Spinal cord (tissue), 10 donors: Measurements from ENCODE around the gene CCDC60. TPM values are rescaled to one million over a fixed set of nuclear protein-coding genes. Genes with fewer than 3 reads are reported as not detected.
"Not testable (repeated sequence)": the region's sequence is repeated elsewhere in the genome, so short reads cannot be mapped to it uniquely, and the experiment has no call there.

Source experiments
- DNase-seq, 6 donors: peaks; one replicate each; pipeline versions ENCODE4 v3.0.0 to v3.0.0-alpha.2; 2013 to 2015; ENCODE audit warnings: low spot score in 6 of 6, low read depth in 4 of 6
- H3K27ac ChIP-seq: one replicate; pipeline ENCODE4 v1.5.1; 2013; ENCODE audit warnings: low read depth, low read length, control low read depth
- H3K27me3 ChIP-seq: one replicate; pipeline ENCODE4 v1.6.1; 2013; ENCODE audit warnings: low read length; ENCODE audit not compliant: control insufficient read depth, insufficient read depth
- H3K36me3 ChIP-seq: one replicate; pipeline ENCODE4 v1.6.1; 2013; ENCODE audit warnings: low read length; ENCODE audit not compliant: control insufficient read depth, insufficient read depth
- H3K4me1 ChIP-seq: one replicate; pipeline ENCODE4 v1.6.1; 2013; ENCODE audit warnings: low read length; ENCODE audit not compliant: control insufficient read depth, insufficient read depth
- H3K4me3 ChIP-seq: one replicate; pipeline ENCODE4 v1.5.1; 2013; ENCODE audit warnings: low read depth, low read length, control low read depth
- H3K9me3 ChIP-seq: one replicate; pipeline ENCODE4 v1.6.1; 2013; ENCODE audit warnings: low read length; ENCODE audit not compliant: control insufficient read depth, insufficient read depth
- WGBS: methylation state at CpG from one replicate; pipeline ENCODE4 v1.1.5; 2013; ENCODE audit warnings: missing lambda C conversion rate; ENCODE audit not compliant: insufficient coverage; 5-methylcytosine and 5-hydroxymethylcytosine counted together
- polyA plus RNA-seq, 2 donors: library from polyadenylated mRNA; unstranded; fragments of 120-200 nt; gene quantifications; one replicate each; pipeline ENCODE4 v1.2.1, GENCODE V29; 2013; ENCODE audit not compliant: insufficient read length in 2 of 2
- total RNA-seq, 2 donors: library from RNA; depleted of rRNA in 1 of 2; stranded (reverse); fragments of 120-200 nt in 1 of 2; fragments of >200 nt in 1 of 2; gene quantifications; one replicate each; pipeline versions ENCODE4 v1.2.3 to v1.2.4, GENCODE V29; 2013 to 2014
- donor health status: healthy.

The CCDC60 gene
- total and polyA plus RNA-seq, 4 donors = 0.50 to 3.7 (median 0.89) TPM

DNA sequence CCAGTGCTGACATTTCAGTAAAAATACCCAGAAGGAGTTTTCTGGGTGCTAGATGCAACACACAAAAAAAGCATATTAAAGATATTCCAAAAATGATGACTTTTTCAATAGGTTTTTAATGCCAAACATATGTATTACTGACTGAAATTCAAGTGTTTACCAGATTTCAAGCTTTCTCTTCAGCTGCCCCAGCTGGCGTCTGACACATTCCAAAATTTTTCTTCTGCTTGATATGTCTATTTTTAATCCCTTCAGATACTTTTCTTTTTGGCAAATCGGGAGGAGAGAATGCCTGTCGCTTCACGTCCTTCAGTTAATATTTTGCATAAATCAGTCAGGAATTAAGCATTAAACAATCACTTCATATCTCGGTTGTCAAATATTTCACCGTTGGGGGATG, 7.1 kb upstream of the CCDC60 start:
- Histone ChIP-seq H3K9me3 (no peaks in the 10 kb centered on the region), H3K36me3 (no peaks in the 10 kb centered on the region), H3K4me1 (no peaks in the 10 kb centered on the region), H3K4me3 (no peak overlapping the region), H3K27ac (no peak overlapping the region), H3K27me3 (no peaks in the 10 kb centered on the region)
- WGBS = no CpG with 5 or more reads among the region's 6 CpGs
- peak in 1 of 6 donors; percentile 80 for DNase-seq

DNA sequence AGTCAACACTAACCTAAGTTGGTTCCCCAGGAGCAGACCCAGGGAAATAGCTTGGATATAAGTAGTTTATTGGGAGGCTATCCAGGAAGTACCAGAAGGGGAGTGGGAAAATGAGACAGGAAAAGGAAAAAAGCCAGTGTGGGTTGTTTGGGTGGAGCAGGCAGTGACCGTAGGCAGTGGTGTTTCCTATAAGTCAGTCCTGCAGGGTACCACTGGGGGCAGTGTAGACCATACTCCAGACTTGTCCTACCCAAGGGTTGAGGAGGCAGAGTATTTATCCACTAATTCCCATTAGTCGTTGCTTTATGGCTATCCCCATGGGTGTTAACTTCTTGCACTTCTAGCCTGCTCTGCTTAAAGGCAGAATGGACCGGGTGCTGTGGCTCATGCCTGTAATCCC, 6.4 kb upstream of the CCDC60 start:
- Histone ChIP-seq H3K27ac (no peak overlapping the region), H3K27me3 (no peaks in the 10 kb centered on the region), H3K4me3 (no peak overlapping the region), H3K36me3 (no peaks in the 10 kb centered on the region), H3K4me1 (no peaks in the 10 kb centered on the region), H3K9me3 (no peaks in the 10 kb centered on the region)
- 59% methylated on average over 3 of the region's 3 CpGs for WGBS
- no peak for DNase-seq

DNA sequence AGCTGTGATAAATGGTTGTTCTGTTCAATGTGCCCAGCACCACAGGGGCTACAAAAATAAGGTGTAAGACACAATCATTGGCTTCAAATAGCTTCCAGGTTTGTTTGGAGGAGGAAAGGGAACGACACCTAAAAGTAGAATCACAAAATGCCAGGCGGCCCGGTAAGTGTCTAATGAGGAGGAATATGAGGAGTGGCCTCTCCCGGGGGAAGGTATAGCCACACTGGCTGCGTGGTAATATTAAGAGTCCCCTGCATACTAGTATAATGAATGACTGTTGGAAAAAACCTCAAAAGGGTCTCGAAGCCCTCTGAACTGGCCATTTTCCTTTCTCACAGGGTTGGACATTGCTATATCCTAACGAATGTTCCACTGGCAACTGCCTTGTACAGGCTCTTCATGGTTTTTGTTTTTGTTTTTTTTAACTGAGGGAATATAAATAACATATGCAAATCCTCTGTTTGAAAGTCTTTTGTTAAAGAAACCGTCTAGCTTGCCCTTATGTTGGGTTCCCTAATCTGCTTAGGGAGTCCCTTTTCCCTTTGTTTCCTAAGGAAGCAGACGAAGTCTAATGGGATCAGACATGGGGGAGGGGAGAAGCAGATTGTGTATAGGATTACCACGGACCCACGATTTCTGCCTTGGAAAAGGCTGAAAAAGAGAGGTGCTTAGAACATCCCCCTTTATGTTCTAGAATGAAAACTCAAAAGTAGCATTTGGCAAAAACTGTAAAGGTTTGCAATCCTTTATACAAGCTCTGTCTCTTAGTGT, 4.2 kb downstream of the CCDC60 start:
- no peak overlapping the region for H3K27ac ChIP-seq
- no peaks in the 10 kb centered on the region for H3K4me1 ChIP-seq
- no peak overlapping the region for H3K4me3 ChIP-seq
- H3K27me3 ChIP-seq = no peaks in the 10 kb centered on the region
- H3K36me3 ChIP-seq = no peaks in the 10 kb centered on the region
- peak in 1 of 6 donors; percentile 26 for DNase-seq
- WGBS = 44% methylated on average over 4 of the region's 11 CpGs
- no peaks in the 10 kb centered on the region for H3K9me3 ChIP-seq

DNA sequence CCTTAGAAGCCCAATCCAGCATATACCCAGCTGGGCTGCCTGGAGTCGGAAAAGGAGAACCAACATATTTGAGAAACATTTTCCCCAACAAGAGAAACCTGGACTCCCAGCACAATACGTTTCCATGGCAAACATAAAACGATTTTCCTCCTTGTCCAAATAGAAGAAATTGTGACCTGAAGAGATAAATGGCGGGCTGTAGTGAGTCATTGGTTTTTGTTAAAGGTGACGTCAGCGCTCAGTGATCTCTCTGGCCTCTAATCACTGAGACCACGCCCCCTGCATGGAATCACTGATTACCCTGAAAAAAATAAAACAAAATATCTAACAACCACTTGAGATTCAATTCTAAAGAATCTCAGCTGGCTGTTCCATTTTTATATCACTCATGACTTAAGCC, 6.0 kb downstream of the CCDC60 start:
- DNase-seq = peak in 1 of 6 donors; percentile 56
- Histone ChIP-seq H3K27me3 (no peaks in the 10 kb centered on the region), H3K27ac (no peak overlapping the region), H3K9me3 (no peaks in the 10 kb centered on the region), H3K36me3 (no peaks in the 10 kb centered on the region), H3K4me3 (no peak overlapping the region), H3K4me1 (no peaks in the 10 kb centered on the region)
- no CpG with 5 or more reads among the region's 7 CpGs for WGBS

DNA sequence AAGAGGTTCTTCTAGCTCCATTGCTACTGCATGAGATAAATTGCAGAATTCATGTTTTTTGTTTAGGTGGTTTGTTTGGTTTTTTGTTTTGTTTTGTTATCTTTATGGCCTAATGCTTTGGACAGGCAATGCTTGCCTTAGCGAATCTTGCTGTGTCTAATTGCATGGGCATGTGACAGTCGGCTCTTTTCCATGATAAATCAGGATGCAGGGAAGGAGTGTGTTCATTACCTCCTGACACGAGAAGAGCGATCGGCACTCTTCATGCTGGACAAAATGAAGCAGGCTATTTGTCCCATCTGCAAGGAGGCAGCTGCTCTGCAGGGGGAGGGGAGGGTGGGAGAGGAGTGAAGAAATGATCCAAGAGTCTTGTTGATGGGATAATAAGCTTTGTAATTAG, 6.5 kb downstream of the CCDC60 start:
- no peaks in the 10 kb centered on the region for H3K4me1 ChIP-seq
- no peaks in the 10 kb centered on the region for H3K27me3 ChIP-seq
- H3K4me3 ChIP-seq = no peak overlapping the region
- no peaks in the 10 kb centered on the region for H3K36me3 ChIP-seq
- H3K9me3 ChIP-seq = no peaks in the 10 kb centered on the region
- H3K27ac ChIP-seq = no peak overlapping the region
- 55% methylated on average over 5 of the region's 5 CpGs for WGBS
- DNase-seq = peak in 1 of 6 donors; percentile 57

DNA sequence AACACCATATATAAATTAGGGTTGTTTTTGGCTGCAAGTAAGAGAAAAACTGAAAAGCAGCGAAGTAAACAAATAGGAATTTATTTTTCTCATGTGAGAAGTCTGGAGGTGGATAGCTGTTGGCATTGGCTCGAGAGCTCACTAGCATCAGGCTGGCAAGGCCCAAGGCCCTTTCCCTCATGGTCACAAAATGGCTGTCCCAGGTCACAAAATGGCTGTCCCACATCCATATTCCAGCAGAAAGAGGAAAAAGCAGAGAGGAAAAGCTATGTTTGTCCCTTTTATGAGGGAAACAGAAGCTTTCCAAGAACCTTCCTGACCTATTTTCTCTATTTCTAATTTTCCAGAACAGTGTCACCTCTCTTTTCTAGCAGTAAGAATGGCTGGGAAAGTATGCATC, 7.5 kb downstream of the CCDC60 start:
- H3K4me1 ChIP-seq = no peaks in the 10 kb centered on the region
- H3K9me3 ChIP-seq = no peaks in the 10 kb centered on the region
- H3K27ac ChIP-seq = no peak overlapping the region
- 80% methylated on average over 2 of the region's 2 CpGs for WGBS
- H3K27me3 ChIP-seq = no peaks in the 10 kb centered on the region
- no peaks in the 10 kb centered on the region for H3K36me3 ChIP-seq
- no peak for DNase-seq
- no peak overlapping the region for H3K4me3 ChIP-seq

DNA sequence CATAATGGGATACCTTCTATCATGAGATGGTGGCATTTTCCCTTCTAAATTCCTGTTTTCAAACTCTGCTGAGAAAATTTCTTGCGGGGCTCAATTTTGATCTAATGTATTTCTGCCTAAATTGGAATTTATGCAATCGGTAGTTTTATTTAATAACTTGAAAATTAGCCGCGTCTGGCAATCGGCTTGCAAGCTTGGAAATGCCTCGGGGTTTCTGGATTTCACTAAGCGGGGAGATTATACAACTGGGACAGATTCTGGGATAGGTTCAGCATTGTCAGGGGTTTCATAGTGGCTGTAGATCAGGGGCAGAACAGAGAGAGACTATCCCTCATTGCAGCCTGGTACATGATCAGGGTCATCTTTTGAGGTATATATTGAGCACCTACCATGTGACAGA, 8.6 kb downstream of the CCDC60 start:
- peak in 1 of 6 donors; percentile 52 for DNase-seq
- 82% methylated on average over 7 of the region's 7 CpGs for WGBS
- no peaks in the 10 kb centered on the region for H3K36me3 ChIP-seq
- H3K27me3 ChIP-seq = no peaks in the 10 kb centered on the region
- no peak overlapping the region for H3K27ac ChIP-seq
- H3K4me1 ChIP-seq = no peaks in the 10 kb centered on the region
- no peak overlapping the region for H3K4me3 ChIP-seq
- no peaks in the 10 kb centered on the region for H3K9me3 ChIP-seq

DNA sequence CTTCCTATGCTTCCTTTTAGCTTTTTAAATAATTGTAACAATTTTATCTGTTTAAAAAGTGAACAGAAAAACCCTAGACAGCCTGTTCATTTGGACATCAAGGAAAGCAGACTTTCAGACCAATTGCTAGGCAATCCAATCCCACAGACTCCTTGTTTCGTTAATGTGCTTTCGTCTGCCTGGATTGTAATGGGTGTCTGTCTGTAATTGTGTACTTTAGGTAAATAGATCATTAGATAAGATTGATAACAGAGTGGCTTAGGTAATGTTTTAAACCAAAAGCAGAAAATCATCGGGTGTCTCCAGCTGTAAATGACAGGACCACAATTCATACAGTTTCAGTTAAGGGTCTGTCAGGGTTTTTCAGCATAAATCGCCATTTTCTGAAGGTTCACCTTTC, 19.6 kb downstream of the CCDC60 start:
- no peak overlapping the region for H3K4me3 ChIP-seq
- no peak for DNase-seq
- H3K27ac ChIP-seq = no peak overlapping the region
- H3K27me3 ChIP-seq = no peaks in the 10 kb centered on the region
- H3K9me3 ChIP-seq = no peaks in the 10 kb centered on the region
- H3K36me3 ChIP-seq = no peaks in the 10 kb centered on the region
- WGBS = 60% methylated on average over 1 of the region's 4 CpGs
- H3K4me1 ChIP-seq = no peaks in the 10 kb centered on the region

DNA sequence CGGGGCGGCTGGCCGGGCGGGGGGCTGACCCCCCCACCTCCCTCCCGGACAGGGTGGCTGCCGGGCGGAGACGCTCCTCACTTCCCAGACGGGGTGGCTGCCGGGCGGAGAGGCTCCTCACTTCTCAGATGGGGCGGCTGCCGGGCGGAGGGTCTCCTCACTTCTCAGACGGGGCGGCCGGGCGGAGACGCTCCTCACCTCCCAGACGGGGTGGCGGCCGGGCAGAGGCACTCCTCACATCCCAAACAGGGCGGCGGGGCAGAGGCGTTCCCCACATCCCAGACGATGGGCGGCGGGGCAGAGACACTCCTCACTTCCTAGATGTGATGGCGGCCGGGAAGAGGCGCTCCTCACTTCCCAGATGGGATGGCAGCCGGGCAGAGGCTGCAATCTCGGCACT, 25.8 kb downstream of the CCDC60 start:
- not testable (repeated sequence) for H3K4me3 ChIP-seq, H3K9me3 ChIP-seq, H3K4me1 ChIP-seq

DNA sequence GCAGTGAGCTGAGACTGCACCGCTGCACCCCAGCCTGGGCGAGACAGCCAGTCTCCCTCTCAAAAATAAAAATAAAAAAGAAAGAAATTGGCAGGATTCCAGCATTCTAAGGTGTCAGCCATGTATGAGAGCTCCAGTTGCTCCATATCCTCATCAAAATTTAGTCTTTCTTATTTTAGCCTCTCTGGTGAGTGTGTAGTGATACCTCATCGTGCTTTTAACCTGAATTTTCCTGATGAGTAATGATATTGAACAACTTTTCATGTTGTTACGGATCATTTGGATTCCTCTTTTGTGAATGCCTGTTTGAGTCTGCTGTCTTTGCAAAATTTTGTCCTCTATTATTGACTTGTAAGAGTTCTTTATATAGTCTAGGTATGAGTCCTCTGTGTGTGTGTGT, 28.5 kb downstream of the CCDC60 start:
- no peak for DNase-seq
- no peak overlapping the region for H3K27ac ChIP-seq
- H3K27me3 ChIP-seq = no peaks in the 10 kb centered on the region
- no peak overlapping the region for H3K4me3 ChIP-seq
- no peaks in the 10 kb centered on the region for H3K36me3 ChIP-seq
- WGBS = no CpG with 5 or more reads among the region's 4 CpGs
- H3K4me1 ChIP-seq = no peaks in the 10 kb centered on the region
- H3K9me3 ChIP-seq = no peaks in the 10 kb centered on the region

More for the DNA sequence above, 25.8 kb downstream of the CCDC60 start:
- H3K36me3 ChIP-seq, H3K27ac ChIP-seq, H3K27me3 ChIP-seq, DNase-seq: not testable (repeated sequence)
- 96% methylated on average over 10 of the region's 33 CpGs for WGBS
